Activated CD4-positive, alpha-beta T cell treated with anti-CD3 and anti-CD28 coated beads, Interleukin-2, amount 10 ng/mL, durations not matched to agents 24 days and 14 days (primary cell): ENCODE measurements around the gene NWD2. TPM values are rescaled to one million over a fixed set of nuclear protein-coding genes. Genes with fewer than 3 reads are reported as not detected.

Source experiments
- DNase-seq: peaks from one replicate; pipeline ENCODE4 v3.0.0; 2022
- H3K27ac Mint-ChIP-seq: one replicate; pipeline ENCODE4 v1.8.0; 2022; ENCODE audit warnings: mild to moderate bottlenecking, mixed read lengths
- H3K27me3 Mint-ChIP-seq: one replicate; pipeline ENCODE4 v1.8.0; 2022; ENCODE audit warnings: mixed read lengths
- H3K36me3 Mint-ChIP-seq: one replicate; pipeline ENCODE4 v1.8.0; 2022; ENCODE audit warnings: low read depth, mild to moderate bottlenecking, mixed read lengths
- H3K4me1 Mint-ChIP-seq: one replicate; pipeline ENCODE4 v1.8.0; 2021; ENCODE audit warnings: mixed read lengths
- H3K4me3 Mint-ChIP-seq: one replicate; pipeline ENCODE4 v1.8.0; 2022; ENCODE audit warnings: mild to moderate bottlenecking, moderate library complexity, mixed read lengths
- H3K9me3 Mint-ChIP-seq: one replicate; pipeline ENCODE4 v1.8.0; 2021; ENCODE audit warnings: mixed read lengths
- intact Hi-C: fragments of 100-400 bp; cut with micrococcal nuclease; formaldehyde crosslinking; loops from one replicate; pipeline ENCODE4 v1.15.1; 2023
- total RNA-seq: library from RNA; stranded (reverse); gene quantifications from 2 replicates; pipeline ENCODE4 v1.2.3, GENCODE V29; 2022

The NWD2 gene
- total RNA-seq, 1 donor from 2014 or later: not detected

DNA sequence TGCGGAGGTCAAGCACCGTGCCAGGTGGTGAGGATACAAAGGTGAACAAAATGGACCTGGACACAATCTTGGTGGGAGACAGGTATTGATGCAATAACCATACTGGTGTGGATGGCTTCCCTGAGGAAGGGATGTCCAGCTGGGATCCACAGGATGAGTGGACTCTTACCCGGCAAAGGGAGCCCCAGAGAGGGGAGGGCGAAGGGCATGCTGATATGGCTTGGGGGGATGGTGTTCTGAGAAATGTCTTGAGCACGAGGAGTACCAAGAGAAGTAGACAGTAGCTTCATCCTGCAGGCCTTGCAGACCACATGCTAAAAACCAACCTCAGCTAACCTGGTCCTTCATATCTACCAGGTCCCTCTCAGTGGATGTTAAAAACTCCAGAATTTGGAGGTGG is 220.8 kb downstream of the NWD2 start:
- H3K27me3 Mint-ChIP-seq: peaks cover 10% of the 10 kb centered on the region
- no peak overlapping the region for H3K4me3 Mint-ChIP-seq
- H3K9me3 Mint-ChIP-seq: no peaks in the 10 kb centered on the region
- no peak overlapping the region for H3K27ac Mint-ChIP-seq
- DNase-seq: no peak
- no peaks in the 10 kb centered on the region for H3K36me3 Mint-ChIP-seq
- no peaks in the 10 kb centered on the region for H3K4me1 Mint-ChIP-seq
- intact Hi-C loops: no loop called here

- Mint-ChIP-seq H3K4me3 (no peak overlapping the region), H3K27ac (no peak overlapping the region), H3K36me3 (no peaks in the 10 kb centered on the region), H3K9me3 (no peaks in the 10 kb centered on the region), H3K27me3 (peaks cover 10% of the 10 kb centered on the region), H3K4me1 (no peaks in the 10 kb centered on the region)
- DNase-seq: no peak
- intact Hi-C loops: no loop called here
Observed at GRCh38 chr4:37465845-37466244, 221.3 kb downstream of the NWD2 start.

DNA sequence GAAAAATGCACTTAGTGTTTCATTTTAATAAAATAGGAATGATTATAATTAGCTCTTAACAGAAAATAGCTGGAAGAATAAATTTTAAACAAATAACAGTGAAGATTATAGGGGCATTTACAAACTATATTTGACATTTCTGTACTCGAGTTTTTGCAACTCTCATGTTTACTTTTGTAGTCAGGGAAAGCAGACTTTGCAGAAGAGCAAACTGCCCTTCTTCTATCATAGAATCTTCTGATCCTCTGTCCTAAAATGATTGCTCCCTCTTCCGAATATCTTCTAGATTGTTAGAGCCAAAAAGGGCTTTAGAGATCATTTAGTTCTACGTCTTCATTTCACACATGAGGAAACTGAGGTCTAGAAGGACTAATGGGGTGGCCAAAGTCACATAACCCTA is 222.7 kb downstream of the NWD2 start:
- H3K36me3 Mint-ChIP-seq: no peaks in the 10 kb centered on the region
- no peak overlapping the region for H3K4me3 Mint-ChIP-seq
- intact Hi-C loops: no loop called here
- peaks cover 8% of the 10 kb centered on the region for H3K27me3 Mint-ChIP-seq
- no peak overlapping the region for H3K27ac Mint-ChIP-seq
- no peaks in the 10 kb centered on the region for H3K9me3 Mint-ChIP-seq
- DNase-seq: no peak
- no peaks in the 10 kb centered on the region for H3K4me1 Mint-ChIP-seq

DNA sequence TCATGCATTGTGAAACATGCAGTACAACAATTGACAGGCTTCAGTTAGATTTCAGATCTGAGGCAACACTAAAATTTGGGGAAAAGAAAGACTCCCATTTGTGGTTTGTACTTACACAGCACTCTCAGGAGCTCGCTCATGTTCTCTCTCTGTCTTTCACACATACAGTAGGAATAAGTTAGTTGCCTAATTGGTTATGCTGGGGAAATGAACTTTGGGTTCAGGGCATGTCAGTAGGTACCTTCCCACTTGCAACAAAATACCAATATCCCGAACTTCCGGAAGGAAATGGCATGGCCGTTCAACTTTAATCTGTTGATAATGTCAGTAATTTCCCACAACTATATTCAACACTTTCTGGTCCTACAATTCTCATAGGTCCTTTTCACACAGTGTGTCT is 223.3 kb downstream of the NWD2 start:
- Mint-ChIP-seq H3K9me3 (no peaks in the 10 kb centered on the region), H3K4me1 (no peaks in the 10 kb centered on the region), H3K27me3 (peaks cover 12% of the 10 kb centered on the region), H3K27ac (no peak overlapping the region), H3K4me3 (no peak overlapping the region), H3K36me3 (no peaks in the 10 kb centered on the region)
- intact Hi-C loops: no loop called here
- DNase-seq: no peak

- H3K4me1 Mint-ChIP-seq: no peaks in the 10 kb centered on the region
- no peaks in the 10 kb centered on the region for H3K36me3 Mint-ChIP-seq
- no peak overlapping the region for H3K4me3 Mint-ChIP-seq
- H3K27me3 Mint-ChIP-seq: peaks cover 17% of the 10 kb centered on the region
- no peak for DNase-seq
- intact Hi-C loops: no loop called here
- no peak overlapping the region for H3K27ac Mint-ChIP-seq
- no peaks in the 10 kb centered on the region for H3K9me3 Mint-ChIP-seq
Observed at GRCh38 chr4:37469286-37469685, 224.7 kb downstream of the NWD2 start.

DNA sequence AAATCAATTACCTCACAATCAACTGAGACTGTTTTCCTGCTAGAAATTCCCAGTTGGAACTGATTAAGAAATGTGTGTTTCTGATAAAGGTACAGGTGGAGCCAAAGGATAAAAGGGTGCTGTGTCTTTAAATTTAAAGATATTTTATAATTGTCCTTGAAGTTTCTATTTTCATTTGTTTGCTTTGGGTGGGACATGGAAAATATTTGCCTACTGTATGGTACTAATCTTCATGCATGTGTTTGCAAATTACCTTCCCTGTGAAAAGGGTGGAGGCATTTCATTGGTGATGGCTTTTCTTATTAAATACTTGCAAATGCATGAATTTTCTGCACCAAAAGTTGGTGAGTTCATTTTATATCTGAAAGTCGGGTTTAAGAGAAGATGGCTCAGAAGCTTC is 225.7 kb downstream of the NWD2 start:
- Mint-ChIP-seq H3K27me3 (peaks cover 17% of the 10 kb centered on the region), H3K36me3 (no peaks in the 10 kb centered on the region), H3K27ac (no peak overlapping the region), H3K9me3 (no peaks in the 10 kb centered on the region), H3K4me3 (no peak overlapping the region), H3K4me1 (no peaks in the 10 kb centered on the region)
- intact Hi-C loops: no loop called here
- DNase-seq: no peak

GRCh38 chr4:37471093-37471492 is 226.6 kb downstream of the NWD2 start:
- no peaks in the 10 kb centered on the region for H3K4me1 Mint-ChIP-seq
- H3K4me3 Mint-ChIP-seq: no peak overlapping the region
- intact Hi-C loops: no loop called here
- H3K27me3 Mint-ChIP-seq: peaks cover 19% of the 10 kb centered on the region
- no peak overlapping the region for H3K27ac Mint-ChIP-seq
- DNase-seq: no peak
- no peaks in the 10 kb centered on the region for H3K36me3 Mint-ChIP-seq
- no peaks in the 10 kb centered on the region for H3K9me3 Mint-ChIP-seq

- H3K4me3 Mint-ChIP-seq: no peak overlapping the region
Observed at GRCh38 chr4:37471971-37472370, 227.4 kb downstream of the NWD2 start.

DNA sequence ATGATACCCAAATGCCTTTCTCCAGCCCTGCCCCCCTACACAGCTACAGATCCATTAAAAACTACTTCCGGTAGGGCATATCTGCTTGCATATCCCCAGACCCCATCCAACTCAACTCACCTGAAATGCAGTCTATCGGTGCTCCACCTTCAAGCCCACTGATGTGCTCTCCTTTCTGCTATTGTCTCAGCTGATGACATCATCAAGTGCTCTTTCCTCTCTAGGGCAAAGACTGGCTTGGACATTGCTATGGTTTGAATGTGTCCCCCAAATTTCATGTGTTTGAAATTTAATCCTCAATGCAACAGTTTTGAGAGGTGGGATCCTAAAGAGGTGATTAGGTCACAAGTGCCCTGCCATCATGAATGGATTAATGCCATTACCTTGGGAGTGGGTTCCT is 229.3 kb downstream of the NWD2 start:
- no peak for DNase-seq
- intact Hi-C loops: no loop called here
- H3K27ac Mint-ChIP-seq: no peak overlapping the region
- H3K9me3 Mint-ChIP-seq: no peaks in the 10 kb centered on the region
- peaks cover 29% of the 10 kb centered on the region for H3K27me3 Mint-ChIP-seq
- no peaks in the 10 kb centered on the region for H3K4me1 Mint-ChIP-seq
- H3K4me3 Mint-ChIP-seq: no peak overlapping the region
- H3K36me3 Mint-ChIP-seq: no peaks in the 10 kb centered on the region

More at GRCh38 chr4:37471971-37472370, 227.4 kb downstream of the NWD2 start:
- no peaks in the 10 kb centered on the region for H3K4me1 Mint-ChIP-seq
- peaks cover 23% of the 10 kb centered on the region for H3K27me3 Mint-ChIP-seq
- no peaks in the 10 kb centered on the region for H3K36me3 Mint-ChIP-seq
- intact Hi-C loops: no loop called here
- no peaks in the 10 kb centered on the region for H3K9me3 Mint-ChIP-seq
- H3K27ac Mint-ChIP-seq: no peak overlapping the region
- DNase-seq: no peak

DNA sequence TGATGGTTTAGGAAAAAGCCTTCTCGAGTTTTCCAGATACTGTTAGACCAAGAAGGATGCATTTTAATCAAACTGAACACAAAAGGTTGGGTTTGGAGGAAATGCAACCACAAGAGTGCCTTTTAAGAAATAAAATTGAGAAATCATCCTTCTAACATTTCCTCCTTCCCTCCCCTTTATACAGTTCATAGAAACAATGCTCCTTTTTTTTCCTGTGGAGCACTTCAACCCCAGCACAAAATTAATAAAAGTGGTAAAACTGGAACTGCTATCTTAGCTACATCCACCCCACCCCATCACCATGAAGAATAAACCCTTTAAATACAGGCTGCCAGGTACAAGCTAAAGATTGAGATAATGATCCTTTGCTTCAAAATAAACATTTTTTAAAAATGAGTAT is 230.5 kb downstream of the NWD2 start:
- no peak for DNase-seq
- peaks cover 4% of the 10 kb centered on the region for H3K9me3 Mint-ChIP-seq
- H3K4me1 Mint-ChIP-seq: no peaks in the 10 kb centered on the region
- H3K4me3 Mint-ChIP-seq: no peak overlapping the region
- intact Hi-C loops: no loop called here
- H3K27me3 Mint-ChIP-seq: peaks cover 31% of the 10 kb centered on the region
- no peaks in the 10 kb centered on the region for H3K36me3 Mint-ChIP-seq
- no peak overlapping the region for H3K27ac Mint-ChIP-seq

DNA sequence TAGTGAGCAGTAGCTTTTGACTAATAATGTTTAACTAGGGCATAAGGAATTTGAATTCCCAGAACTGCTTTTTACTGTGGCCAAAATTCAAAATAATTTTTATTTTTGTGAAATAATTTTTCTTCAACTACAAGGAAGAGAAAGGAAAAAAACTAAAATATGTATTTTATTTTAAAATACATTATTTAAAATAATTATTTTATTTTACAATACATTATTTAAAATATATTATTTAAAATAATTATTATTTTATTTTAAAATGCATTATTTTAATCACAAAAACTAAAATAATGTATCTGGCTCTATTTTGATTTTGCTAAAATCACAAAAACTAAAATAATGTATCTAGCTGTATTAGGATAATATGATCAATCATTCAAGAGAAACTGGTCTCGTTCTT is 231.2 kb downstream of the NWD2 start:
- intact Hi-C loops: no loop called here
- Mint-ChIP-seq H3K27me3 (peaks cover 29% of the 10 kb centered on the region), H3K36me3 (no peaks in the 10 kb centered on the region), H3K27ac (no peak overlapping the region), H3K9me3 (peaks cover 4% of the 10 kb centered on the region), H3K4me1 (no peaks in the 10 kb centered on the region), H3K4me3 (no peak overlapping the region)
- no peak for DNase-seq

- Mint-ChIP-seq H3K4me3 (no peak overlapping the region), H3K27me3 (peaks cover 29% of the 10 kb centered on the region), H3K4me1 (no peaks in the 10 kb centered on the region), H3K9me3 (peaks cover 4% of the 10 kb centered on the region), H3K36me3 (no peaks in the 10 kb centered on the region), H3K27ac (no peak overlapping the region)
- DNase-seq: no peak
- intact Hi-C loops: no loop called here
Observed at GRCh38 chr4:37476256-37476655, 231.7 kb downstream of the NWD2 start.

GRCh38 chr4:37476691-37477090 is 232.1 kb downstream of the NWD2 start:
- Mint-ChIP-seq H3K27ac (no peak overlapping the region), H3K27me3 (peaks cover 29% of the 10 kb centered on the region), H3K4me3 (no peak overlapping the region), H3K36me3 (no peaks in the 10 kb centered on the region), H3K4me1 (no peaks in the 10 kb centered on the region), H3K9me3 (peaks cover 4% of the 10 kb centered on the region)
- DNase-seq: no peak
- intact Hi-C loops: no loop called here

DNA sequence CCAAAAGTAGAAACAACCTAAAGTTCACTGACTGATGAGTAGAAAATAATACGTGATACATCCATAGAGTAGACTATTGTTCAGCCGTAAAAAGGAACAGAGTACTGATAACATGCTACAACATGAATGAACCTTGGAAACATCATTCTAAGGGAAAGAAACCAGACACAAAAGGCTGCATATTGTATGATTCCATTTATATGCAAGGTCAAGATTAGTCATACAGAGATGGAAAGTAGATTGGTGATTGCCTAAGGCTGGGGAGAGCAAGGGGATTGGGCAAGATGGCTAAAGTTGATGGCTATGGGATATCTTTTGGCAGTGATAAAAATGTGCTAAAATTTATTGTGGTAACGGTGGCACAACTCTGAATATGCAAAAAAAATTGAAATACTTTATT is 232.6 kb downstream of the NWD2 start:
- no peaks in the 10 kb centered on the region for H3K4me1 Mint-ChIP-seq
- H3K4me3 Mint-ChIP-seq: no peak overlapping the region
- no peak for DNase-seq
- H3K36me3 Mint-ChIP-seq: no peaks in the 10 kb centered on the region
- peaks cover 26% of the 10 kb centered on the region for H3K27me3 Mint-ChIP-seq
- H3K9me3 Mint-ChIP-seq: peaks cover 8% of the 10 kb centered on the region
- no peak overlapping the region for H3K27ac Mint-ChIP-seq
- intact Hi-C loops: no loop called here

DNA sequence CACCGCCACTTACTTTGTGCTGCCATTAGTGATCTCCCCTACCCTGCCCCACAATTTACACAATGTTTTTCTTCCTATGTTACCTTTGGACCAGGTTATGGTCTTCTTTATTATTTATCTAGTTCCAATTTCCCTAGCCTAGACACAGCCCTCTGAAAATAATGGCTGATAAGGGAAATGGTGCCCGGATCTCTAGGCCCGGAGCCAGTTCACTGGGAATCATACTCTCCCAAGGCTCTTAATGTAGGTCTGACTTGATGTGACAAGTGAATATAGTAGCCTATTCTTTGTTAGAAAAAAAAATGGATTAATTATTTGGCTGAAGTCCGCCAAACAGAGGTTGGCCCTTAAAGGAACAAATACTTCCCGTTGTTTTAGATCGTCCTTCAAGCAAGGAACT is 233.6 kb downstream of the NWD2 start:
- DNase-seq: no peak
- H3K27me3 Mint-ChIP-seq: peaks cover 21% of the 10 kb centered on the region
- no peaks in the 10 kb centered on the region for H3K36me3 Mint-ChIP-seq
- H3K4me3 Mint-ChIP-seq: no peak overlapping the region
- peaks cover 10% of the 10 kb centered on the region for H3K9me3 Mint-ChIP-seq
- intact Hi-C loops: no loop called here
- H3K4me1 Mint-ChIP-seq: no peaks in the 10 kb centered on the region
- H3K27ac Mint-ChIP-seq: no peak overlapping the region
